ENCODE measurements around the gene DSCAM.
"Not testable (repeated sequence)": the region's sequence is repeated elsewhere in the genome, so short reads cannot be mapped to it uniquely, and the experiment has no call there.

The DSCAM gene

DNA sequence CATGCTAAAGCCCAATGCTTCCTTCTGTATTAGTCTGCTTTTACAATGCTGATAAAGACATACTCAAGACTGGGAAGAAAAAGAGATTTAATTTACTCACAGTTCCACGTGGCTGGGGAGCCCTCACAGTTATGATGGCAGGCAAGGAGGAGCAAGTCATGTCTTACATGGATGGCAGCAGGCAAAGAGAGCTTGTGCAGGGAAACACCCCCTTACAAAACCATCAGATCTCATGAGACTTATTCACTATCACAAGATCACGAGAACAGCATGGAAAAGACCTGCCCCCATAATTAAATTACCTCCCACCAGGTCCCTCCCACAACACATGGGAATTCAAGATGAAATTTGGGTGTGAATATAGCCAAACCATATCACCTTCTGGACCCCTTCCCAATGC is 407.4 kb downstream of the DSCAM start:
- H3K9ac ChIP-seq (ENCODE audit: low read length in 5 of 5); H3K4me3 ChIP-seq (ENCODE audit: low read depth in 1 of 5, low read length in 5 of 5); H3K27ac ChIP-seq (ENCODE audit: low read depth, low read length); H3K27me3 ChIP-seq (ENCODE audit: control insufficient read depth in 5 of 5, insufficient read depth in 4 of 5, low read length in 5 of 5); H3K36me3 ChIP-seq (ENCODE audit: control insufficient read depth in 5 of 5, insufficient read depth in 5 of 5, low read length in 5 of 5); H3K4me1 ChIP-seq (ENCODE audit: control insufficient read depth in 5 of 5, insufficient read depth in 5 of 5, low read length in 5 of 5): not testable (repeated sequence)
- peaks cover 2 to 13% (median 9%) of the 10 kb centered on the region in 5 donors for H3K9me3 ChIP-seq (ENCODE audit: control insufficient read depth in 5 of 5, low read length in 5 of 5)

DNA sequence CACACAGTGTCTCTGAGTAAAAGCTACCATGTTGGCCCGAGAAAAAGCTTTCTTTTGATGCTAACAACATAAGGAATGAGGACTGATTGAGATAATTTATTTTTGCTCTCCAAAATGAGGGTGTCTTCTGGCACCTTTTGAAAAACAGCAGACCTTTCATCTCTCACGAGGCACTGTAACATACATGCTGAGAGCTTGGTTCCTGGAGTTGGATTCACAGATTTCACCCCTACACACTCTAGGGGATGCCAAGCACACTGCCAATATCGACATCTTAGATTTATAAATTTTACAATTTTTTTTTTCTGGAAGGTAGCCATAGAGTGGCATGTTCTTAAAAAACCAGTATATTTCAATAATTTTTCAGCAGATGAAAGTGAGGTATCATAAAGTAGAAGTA is 408.3 kb downstream of the DSCAM start:
- Histone ChIP-seq H3K4me3 (ENCODE audit: low read depth in 1 of 5, low read length in 5 of 5) (no peak overlapping the region), H3K27me3 (ENCODE audit: control insufficient read depth in 5 of 5, insufficient read depth in 4 of 5, low read length in 5 of 5) (no peaks in the 10 kb centered on the region), H3K9me3 (ENCODE audit: control insufficient read depth in 5 of 5, low read length in 5 of 5) (peaks cover 0 to 4% (median 3%) of the 10 kb centered on the region in 5 donors), H3K27ac (ENCODE audit: low read depth, low read length) (no peak overlapping the region), H3K4me1 (ENCODE audit: control insufficient read depth in 5 of 5, insufficient read depth in 5 of 5, low read length in 5 of 5) (no peaks in the 10 kb centered on the region), H3K9ac (ENCODE audit: low read length in 5 of 5) (no peak overlapping the region), H3K36me3 (ENCODE audit: control insufficient read depth in 5 of 5, insufficient read depth in 5 of 5, low read length in 5 of 5) (no peaks in the 10 kb centered on the region)

DNA sequence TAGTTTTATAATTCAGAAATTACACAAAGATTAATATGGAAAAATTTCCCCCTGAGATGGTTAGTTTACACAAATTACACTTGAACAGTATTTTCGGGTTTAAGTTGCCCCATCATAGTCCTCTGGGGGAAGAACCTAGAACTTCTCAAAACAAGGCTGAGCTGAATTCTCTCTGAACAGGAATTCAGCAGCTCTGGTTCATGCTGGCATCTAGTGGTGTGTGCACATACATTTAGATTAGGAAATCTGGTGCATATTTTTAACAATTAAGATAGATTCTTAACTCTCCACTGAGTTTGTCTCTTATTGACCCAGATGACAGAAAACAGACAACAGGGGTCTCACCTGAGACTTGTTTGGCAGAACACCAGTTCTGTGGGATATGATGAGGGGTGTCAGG is 410.7 kb downstream of the DSCAM start:
- H3K27ac ChIP-seq (ENCODE audit: low read depth, low read length), result no peak overlapping the region
- H3K4me3 ChIP-seq (ENCODE audit: low read depth in 1 of 5, low read length in 5 of 5), result no peak overlapping the region
- H3K4me1 ChIP-seq (ENCODE audit: control insufficient read depth in 5 of 5, insufficient read depth in 5 of 5, low read length in 5 of 5), result no peaks in the 10 kb centered on the region
- no peaks in the 10 kb centered on the region for H3K36me3 ChIP-seq (ENCODE audit: control insufficient read depth in 5 of 5, insufficient read depth in 5 of 5, low read length in 5 of 5)
- peaks cover 0 to 4% (median 3%) of the 10 kb centered on the region in 5 donors for H3K9me3 ChIP-seq (ENCODE audit: control insufficient read depth in 5 of 5, low read length in 5 of 5)
- H3K27me3 ChIP-seq (ENCODE audit: control insufficient read depth in 5 of 5, insufficient read depth in 4 of 5, low read length in 5 of 5), result no peaks in the 10 kb centered on the region
- no peak overlapping the region for H3K9ac ChIP-seq (ENCODE audit: low read length in 5 of 5)

DNA sequence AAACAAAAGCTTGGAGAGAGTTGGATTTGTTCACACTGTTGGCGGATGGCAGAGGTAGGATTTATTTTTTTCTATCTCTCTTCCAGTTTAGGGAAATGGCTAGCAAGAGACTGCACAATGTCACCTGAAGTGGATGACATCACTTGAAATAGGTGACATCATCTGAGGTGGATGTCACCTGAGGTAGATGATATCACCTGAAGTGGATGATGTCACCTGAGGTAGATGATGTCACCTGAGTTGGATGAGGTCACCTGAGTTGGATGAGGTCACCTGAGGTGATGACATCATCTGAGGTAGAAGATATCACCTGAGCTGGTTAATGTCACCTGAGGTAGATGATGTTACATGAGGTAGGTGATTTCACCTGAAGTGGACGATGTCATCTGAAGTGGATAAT is 413.4 kb downstream of the DSCAM start:
- Histone ChIP-seq H3K9me3 (ENCODE audit: control insufficient read depth in 5 of 5, low read length in 5 of 5) (no peaks in the 10 kb centered on the region), H3K27me3 (ENCODE audit: control insufficient read depth in 5 of 5, insufficient read depth in 4 of 5, low read length in 5 of 5) (no peaks in the 10 kb centered on the region), H3K36me3 (ENCODE audit: control insufficient read depth in 5 of 5, insufficient read depth in 5 of 5, low read length in 5 of 5) (no peaks in the 10 kb centered on the region), H3K4me3 (ENCODE audit: low read depth in 1 of 5, low read length in 5 of 5) (no peak overlapping the region), H3K4me1 (ENCODE audit: control insufficient read depth in 5 of 5, insufficient read depth in 5 of 5, low read length in 5 of 5) (no peaks in the 10 kb centered on the region), H3K27ac (ENCODE audit: low read depth, low read length) (no peak overlapping the region), H3K9ac (ENCODE audit: low read length in 5 of 5) (no peak overlapping the region)

DNA sequence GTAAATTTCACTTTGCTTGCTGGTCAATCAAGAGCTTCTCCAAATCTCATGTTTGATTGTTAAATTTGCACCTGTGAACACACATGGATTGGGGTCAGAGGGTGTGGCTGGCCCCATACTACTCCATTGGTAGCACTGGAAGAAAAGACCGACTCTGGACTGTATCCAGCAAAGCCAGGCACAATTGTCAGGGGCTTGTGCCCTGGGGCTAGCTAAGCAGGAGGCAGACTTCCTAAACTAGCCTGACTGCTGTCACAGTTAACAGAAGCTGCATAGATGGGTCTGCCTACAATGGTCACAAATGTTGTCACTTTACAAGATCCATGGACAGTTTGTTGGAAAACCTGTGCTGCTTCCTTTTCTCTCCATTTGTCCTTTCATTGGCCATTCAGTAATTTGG is 421.0 kb downstream of the DSCAM start:
- Histone ChIP-seq H3K27ac (ENCODE audit: low read depth, low read length) (no peak overlapping the region), H3K27me3 (ENCODE audit: control insufficient read depth in 5 of 5, insufficient read depth in 4 of 5, low read length in 5 of 5) (no peaks in the 10 kb centered on the region), H3K4me1 (ENCODE audit: control insufficient read depth in 5 of 5, insufficient read depth in 5 of 5, low read length in 5 of 5) (no peaks in the 10 kb centered on the region), H3K9ac (ENCODE audit: low read length in 5 of 5) (no peak overlapping the region), H3K4me3 (ENCODE audit: low read depth in 1 of 5, low read length in 5 of 5) (no peak overlapping the region), H3K36me3 (ENCODE audit: control insufficient read depth in 5 of 5, insufficient read depth in 5 of 5, low read length in 5 of 5) (no peaks in the 10 kb centered on the region), H3K9me3 (ENCODE audit: control insufficient read depth in 5 of 5, low read length in 5 of 5) (peaks cover 0 to 4% (median 0%) of the 10 kb centered on the region in 5 donors)

DNA sequence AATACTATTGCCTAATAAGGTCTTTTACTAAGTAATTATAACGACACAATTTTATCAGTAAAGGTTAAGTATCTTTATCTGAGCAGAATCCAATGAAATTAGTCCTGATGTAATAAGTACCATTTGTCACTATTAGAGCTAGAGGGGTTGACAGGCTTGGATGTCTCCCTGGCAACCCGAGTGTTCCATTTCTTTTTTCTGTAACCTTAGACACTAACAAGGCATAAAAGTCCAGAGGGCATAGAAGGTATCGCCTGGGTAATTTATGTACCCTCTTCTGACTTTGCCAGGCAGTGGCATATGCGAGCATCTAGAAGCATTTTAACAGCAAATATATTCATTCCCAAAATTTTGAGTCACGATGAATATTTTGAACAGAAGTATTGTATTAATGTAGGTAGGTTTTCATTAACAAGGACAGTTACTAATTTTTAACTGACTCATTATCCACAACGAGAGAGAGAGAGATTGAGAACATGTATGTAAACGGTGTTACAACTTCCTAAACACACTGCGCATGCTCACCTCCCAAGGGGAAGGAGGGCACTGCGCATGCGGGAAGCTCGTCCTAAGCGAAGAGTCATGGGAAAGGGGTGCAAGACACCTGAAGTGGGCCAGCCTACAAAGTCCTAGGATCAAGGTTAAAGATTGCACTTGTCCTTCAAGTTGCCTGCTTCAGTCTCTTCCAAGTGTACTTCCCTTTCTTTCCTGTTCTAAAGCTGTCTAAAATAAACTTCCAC is 423.9 kb downstream of the DSCAM start:
- no peaks in the 10 kb centered on the region for H3K27me3 ChIP-seq (ENCODE audit: control insufficient read depth in 5 of 5, insufficient read depth in 4 of 5, low read length in 5 of 5)
- no peak overlapping the region for H3K9ac ChIP-seq (ENCODE audit: low read length in 5 of 5)
- H3K4me3 ChIP-seq (ENCODE audit: low read depth in 1 of 5, low read length in 5 of 5), result no peak overlapping the region
- H3K27ac ChIP-seq (ENCODE audit: low read depth, low read length), result no peak overlapping the region
- H3K36me3 ChIP-seq (ENCODE audit: control insufficient read depth in 5 of 5, insufficient read depth in 5 of 5, low read length in 5 of 5), result no peaks in the 10 kb centered on the region
- H3K9me3 ChIP-seq (ENCODE audit: control insufficient read depth in 5 of 5, low read length in 5 of 5), result peaks cover 0 to 5% (median 3%) of the 10 kb centered on the region in 5 donors
- H3K4me1 ChIP-seq (ENCODE audit: control insufficient read depth in 5 of 5, insufficient read depth in 5 of 5, low read length in 5 of 5), result no peaks in the 10 kb centered on the region

DNA sequence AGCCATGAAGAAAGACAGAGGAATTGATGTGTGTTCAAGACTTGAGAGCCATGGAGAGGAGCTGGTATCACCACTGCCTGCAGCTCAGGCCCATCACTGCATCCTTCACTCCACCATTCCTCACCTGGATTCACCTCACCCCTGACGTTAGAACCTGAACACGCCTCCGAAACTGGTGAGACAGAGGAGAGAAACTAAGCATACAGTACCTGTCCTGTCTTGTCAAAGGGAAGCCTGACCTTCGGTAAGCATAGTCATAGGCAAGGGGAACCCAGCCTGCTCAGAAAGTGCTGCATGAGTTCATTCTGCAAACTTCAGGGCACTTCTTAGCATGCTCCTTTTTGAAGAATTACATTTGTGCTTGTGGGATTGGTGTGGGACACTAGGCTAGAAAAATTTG is 425.8 kb downstream of the DSCAM start:
- no peak overlapping the region for H3K9ac ChIP-seq (ENCODE audit: low read length in 5 of 5)
- H3K27ac ChIP-seq (ENCODE audit: low read depth, low read length), result no peak overlapping the region
- H3K9me3 ChIP-seq (ENCODE audit: control insufficient read depth in 5 of 5, low read length in 5 of 5), result peaks cover 0 to 5% (median 3%) of the 10 kb centered on the region in 5 donors
- no peaks in the 10 kb centered on the region for H3K4me1 ChIP-seq (ENCODE audit: control insufficient read depth in 5 of 5, insufficient read depth in 5 of 5, low read length in 5 of 5)
- no peaks in the 10 kb centered on the region for H3K27me3 ChIP-seq (ENCODE audit: control insufficient read depth in 5 of 5, insufficient read depth in 4 of 5, low read length in 5 of 5)
- H3K36me3 ChIP-seq (ENCODE audit: control insufficient read depth in 5 of 5, insufficient read depth in 5 of 5, low read length in 5 of 5), result no peaks in the 10 kb centered on the region
- no peak overlapping the region for H3K4me3 ChIP-seq (ENCODE audit: low read depth in 1 of 5, low read length in 5 of 5)

DNA sequence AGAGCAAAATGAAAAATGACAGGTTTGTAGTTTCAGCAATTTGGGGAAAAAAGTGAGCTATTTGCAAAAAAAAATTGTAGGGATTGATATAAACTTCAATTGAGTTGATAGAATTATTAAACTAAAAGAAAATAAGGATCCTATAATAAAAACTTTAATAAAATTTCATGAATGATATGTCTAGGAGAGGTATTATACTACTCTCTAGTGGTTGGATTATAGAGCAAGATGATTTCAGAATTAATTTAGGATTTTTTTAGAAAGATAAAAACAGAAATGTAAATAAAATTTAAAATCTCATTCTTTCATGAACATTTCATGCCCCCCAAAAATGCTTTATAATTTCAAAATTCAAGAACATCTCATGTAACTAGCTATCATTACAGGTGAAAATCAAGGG is 430.4 kb downstream of the DSCAM start:
- Histone ChIP-seq H3K27me3 (ENCODE audit: control insufficient read depth in 5 of 5, insufficient read depth in 4 of 5, low read length in 5 of 5) (no peaks in the 10 kb centered on the region), H3K27ac (ENCODE audit: low read depth, low read length) (no peak overlapping the region), H3K9ac (ENCODE audit: low read length in 5 of 5) (no peak overlapping the region), H3K4me1 (ENCODE audit: control insufficient read depth in 5 of 5, insufficient read depth in 5 of 5, low read length in 5 of 5) (no peaks in the 10 kb centered on the region), H3K4me3 (ENCODE audit: low read depth in 1 of 5, low read length in 5 of 5) (no peak overlapping the region), H3K36me3 (ENCODE audit: control insufficient read depth in 5 of 5, insufficient read depth in 5 of 5, low read length in 5 of 5) (no peaks in the 10 kb centered on the region), H3K9me3 (ENCODE audit: control insufficient read depth in 5 of 5, low read length in 5 of 5) (peaks cover 0 to 5% (median 5%) of the 10 kb centered on the region in 5 donors)

DNA sequence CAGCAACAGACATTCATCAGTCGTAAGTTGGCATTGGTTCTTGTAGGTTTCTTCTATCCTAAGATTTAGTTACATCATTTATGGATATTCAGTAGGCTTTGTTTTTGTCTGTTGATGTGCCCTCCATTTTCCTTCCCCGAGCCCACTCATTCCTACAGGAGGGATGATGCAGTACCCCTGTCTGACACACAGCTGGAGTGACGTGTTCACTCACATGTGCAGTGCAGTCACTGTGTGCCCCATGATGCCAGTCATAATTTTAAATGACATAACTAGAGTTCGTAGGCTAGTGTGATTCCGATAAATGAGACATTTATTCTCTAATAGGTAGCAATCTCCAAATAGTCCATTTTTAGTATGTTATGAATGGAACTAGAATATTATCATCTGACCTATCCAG is 438.4 kb downstream of the DSCAM start:
- H3K9me3 ChIP-seq (ENCODE audit: control insufficient read depth in 5 of 5, low read length in 5 of 5), result peaks cover 0 to 2% (median 0%) of the 10 kb centered on the region in 5 donors
- H3K27me3 ChIP-seq (ENCODE audit: control insufficient read depth in 5 of 5, insufficient read depth in 4 of 5, low read length in 5 of 5), result no peaks in the 10 kb centered on the region
- no peaks in the 10 kb centered on the region for H3K4me1 ChIP-seq (ENCODE audit: control insufficient read depth in 5 of 5, insufficient read depth in 5 of 5, low read length in 5 of 5)
- H3K9ac ChIP-seq (ENCODE audit: low read length in 5 of 5), result no peak overlapping the region
- no peak overlapping the region for H3K4me3 ChIP-seq (ENCODE audit: low read depth in 1 of 5, low read length in 5 of 5)
- no peaks in the 10 kb centered on the region for H3K36me3 ChIP-seq (ENCODE audit: control insufficient read depth in 5 of 5, insufficient read depth in 5 of 5, low read length in 5 of 5)
- H3K27ac ChIP-seq (ENCODE audit: low read depth, low read length), result no peak overlapping the region

DNA sequence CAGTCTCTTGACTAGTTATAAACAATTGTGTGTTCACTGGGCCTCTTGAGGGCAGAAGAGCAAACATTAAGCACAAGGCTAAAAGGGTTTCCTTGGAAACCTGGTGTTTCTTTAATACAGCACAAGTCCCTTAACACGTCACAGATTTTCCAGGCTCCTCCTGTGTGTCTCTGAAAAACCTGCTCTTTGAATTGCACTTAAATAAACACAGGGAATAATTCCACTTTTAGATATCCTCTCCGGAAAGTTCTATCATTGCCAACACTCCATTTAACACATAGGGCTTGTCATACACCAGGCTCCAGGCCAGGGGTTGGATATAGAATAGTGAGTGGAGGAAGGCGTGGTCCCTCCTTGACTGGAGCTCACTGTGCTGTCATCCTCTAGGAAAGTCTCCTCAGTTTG is 442.6 kb downstream of the DSCAM start:
- H3K9me3 ChIP-seq (ENCODE audit: control insufficient read depth in 5 of 5, low read length in 5 of 5), result peaks cover 0 to 9% (median 3%) of the 10 kb centered on the region in 5 donors
- H3K36me3 ChIP-seq (ENCODE audit: control insufficient read depth in 5 of 5, insufficient read depth in 5 of 5, low read length in 5 of 5), result no peaks in the 10 kb centered on the region
- H3K9ac ChIP-seq (ENCODE audit: low read length in 5 of 5), result no peak overlapping the region
- no peaks in the 10 kb centered on the region for H3K4me1 ChIP-seq (ENCODE audit: control insufficient read depth in 5 of 5, insufficient read depth in 5 of 5, low read length in 5 of 5)
- H3K4me3 ChIP-seq (ENCODE audit: low read depth in 1 of 5, low read length in 5 of 5), result no peak overlapping the region
- no peak overlapping the region for H3K27ac ChIP-seq (ENCODE audit: low read depth, low read length)
- H3K27me3 ChIP-seq (ENCODE audit: control insufficient read depth in 5 of 5, insufficient read depth in 4 of 5, low read length in 5 of 5), result no peaks in the 10 kb centered on the region

All from subcutaneous abdominal adipose tissue (tissue), 5 donors.